ENCODE data around the gene KRT2. TPM values are rescaled to one million over a fixed set of nuclear protein-coding genes. Genes with fewer than 3 reads are reported as not detected.

The KRT2 gene
- total RNA-seq, 2 experiments from 2014 or later: not detected

DNA sequence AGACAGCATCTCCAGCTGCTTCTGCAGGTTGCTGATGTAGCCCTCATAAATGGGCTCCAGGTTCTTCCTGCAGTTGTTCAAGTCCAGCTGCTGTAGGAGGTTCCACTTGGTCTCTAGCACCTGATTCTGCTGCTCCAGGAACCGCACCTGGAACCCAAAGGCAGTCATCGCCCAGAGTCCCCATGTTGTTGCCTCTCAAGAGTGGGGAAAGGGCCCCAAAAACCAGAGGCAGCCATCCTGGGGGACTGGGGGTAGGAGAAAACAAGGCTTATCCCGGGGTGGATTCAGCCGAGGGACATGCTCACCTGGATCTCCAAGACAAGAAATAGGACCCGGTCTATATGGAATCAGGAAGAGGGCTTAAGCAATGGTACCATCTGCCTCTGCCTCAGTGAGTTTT lies 53.0 kb downstream of the KRT2 start:
- Mint-ChIP-seq H3K27ac (no peak overlapping the region), H3K4me3 (no peak overlapping the region), H3K36me3 (no peaks in the 10 kb centered on the region), H3K27me3 (no peaks in the 10 kb centered on the region), H3K9me3 (no peaks in the 10 kb centered on the region), H3K4me1 (peaks cover 23% of the 10 kb centered on the region)
- DNase-seq: no peak

Other genes with a start within 250 kb of the KRT2 start
- gene KRT82, start 245.9 kb downstream of the KRT2 start, total RNA-seq: not detected
- gene KRT75, start 217.8 kb downstream of the KRT2 start, total RNA-seq: not detected
- not detected for gene KRT6B, start 200.1 kb downstream of the KRT2 start, total RNA-seq
- gene KRT6C, start 178.4 kb downstream of the KRT2 start, total RNA-seq: not detected
- not detected for gene KRT6A, start 159.0 kb downstream of the KRT2 start, total RNA-seq
- not detected for gene KRT5, start 131.8 kb downstream of the KRT2 start, total RNA-seq
- not detected for gene KRT71, start 99.1 kb downstream of the KRT2 start, total RNA-seq
- gene KRT74, start 78.4 kb downstream of the KRT2 start, total RNA-seq: not detected
- under 1 TPM in 1 of 2 experiments, not detected in 1; 0.12 TPM for gene KRT72, start 50.7 kb downstream of the KRT2 start, total RNA-seq
- gene KRT73, start 33.7 kb downstream of the KRT2 start, total RNA-seq: under 1 TPM; 0.14 to 0.29 TPM
- not detected for gene KRT1, start 28.2 kb upstream of the KRT2 start, total RNA-seq
- not detected for gene KRT77, start 51.3 kb upstream of the KRT2 start, total RNA-seq
- not detected for gene KRT76, start 125.1 kb upstream of the KRT2 start, total RNA-seq
- gene KRT3, start 143.9 kb upstream of the KRT2 start, total RNA-seq: not detected
- gene KRT4, start 161.9 kb upstream of the KRT2 start, total RNA-seq: under 1 TPM in 1 of 2 experiments, not detected in 1; 0.22 TPM
- under 1 TPM; 0.95 to 0.96 TPM for gene KRT79, start 182.1 kb upstream of the KRT2 start, total RNA-seq
- gene KRT78, start 196.8 kb upstream of the KRT2 start, total RNA-seq: not detected

Measured in activated naive CD8-positive, alpha-beta T cell treated with anti-CD3 and anti-CD28 coated beads for 36 hours (primary cell).